ENCODE data around the gene SCAI.
"Not testable (repeated sequence)": the region's sequence is repeated elsewhere in the genome, so short reads cannot be mapped to it uniquely, and the experiment has no call there.

The SCAI gene

GRCh38 chr9:125143377-125144090 is at the start of gene SCAI:
Gene SCAI (minus strand): TSS chr9:125143528. CDS start chr9:125143437, 91 bp downstream.
- peak; percentile 95 for DNase-seq

DNA sequence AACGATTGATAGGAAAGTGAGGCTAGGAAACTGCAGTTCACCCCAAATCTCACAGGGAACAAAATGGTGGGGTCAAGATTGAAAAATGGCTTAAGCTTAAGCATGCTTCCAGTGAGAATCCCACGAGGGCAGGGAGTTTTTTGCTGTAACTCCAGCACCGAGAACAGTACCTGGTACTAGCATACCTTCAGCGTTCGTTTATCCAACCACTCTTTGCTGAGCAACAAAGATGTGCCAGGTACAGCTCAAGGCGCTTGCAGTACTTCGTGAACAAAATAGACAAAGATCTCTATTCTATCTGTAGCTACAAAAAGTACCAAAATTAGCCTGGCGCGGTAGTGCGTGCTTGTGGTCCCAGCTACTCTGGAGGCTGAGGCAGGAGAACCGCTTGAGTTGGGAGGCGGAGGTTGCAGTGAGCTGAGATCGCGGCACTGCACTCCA is 47.1 kb upstream of the SCAI start:
- DNase-seq = no peak

DNA sequence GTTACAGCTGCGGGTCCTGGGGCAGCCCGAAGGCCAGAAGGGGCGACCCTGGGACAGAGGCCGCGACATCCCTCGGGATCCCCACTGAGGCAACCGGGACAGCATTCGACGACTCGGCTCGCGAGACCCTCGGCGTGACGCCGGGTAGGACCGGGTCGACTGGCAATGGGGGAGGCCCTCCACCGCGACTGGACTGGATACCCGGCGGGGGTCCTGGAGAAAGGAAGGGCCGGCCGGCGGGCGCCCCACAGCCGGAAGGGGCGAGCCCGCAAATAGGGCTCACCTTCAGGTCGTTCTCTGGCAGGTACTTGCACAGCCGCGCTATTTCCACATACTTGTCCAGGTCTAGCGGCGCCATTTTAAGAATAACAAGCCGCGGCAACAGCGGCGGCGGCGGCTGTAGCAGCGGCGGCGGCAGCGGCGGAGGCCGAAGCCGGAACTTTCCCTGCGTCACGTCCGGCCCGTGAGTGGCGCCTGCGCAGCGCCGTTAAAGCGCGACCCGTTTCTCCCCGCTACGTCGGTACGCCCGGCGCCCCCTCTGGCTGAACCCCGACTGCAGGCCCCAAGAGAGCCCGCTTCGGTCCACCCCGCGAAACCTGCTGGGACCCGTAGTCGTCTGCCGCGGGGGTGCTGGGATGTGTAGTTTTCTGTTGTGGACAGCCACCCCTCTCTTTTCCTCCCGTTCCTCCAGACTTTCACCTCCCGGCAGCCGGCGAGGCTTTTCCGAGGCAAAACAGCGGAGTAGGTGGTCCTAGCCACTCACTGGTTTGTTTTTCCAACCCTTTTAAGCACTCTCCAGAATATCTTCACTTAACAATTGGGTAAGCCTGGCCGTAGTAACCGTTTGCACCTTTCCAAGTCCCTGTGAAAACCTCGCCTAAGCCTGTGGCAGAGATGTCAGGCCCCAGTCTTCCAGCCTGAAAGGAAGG is 46.3 kb upstream of the SCAI start, which contains the start of gene PPP6C:
Gene PPP6C (minus strand): TSS at position 443 of the 929 bp plus-strand sequence. CDS start 85 bp downstream, at position 358.
- DNase-seq = peak; percentile 96

DNA sequence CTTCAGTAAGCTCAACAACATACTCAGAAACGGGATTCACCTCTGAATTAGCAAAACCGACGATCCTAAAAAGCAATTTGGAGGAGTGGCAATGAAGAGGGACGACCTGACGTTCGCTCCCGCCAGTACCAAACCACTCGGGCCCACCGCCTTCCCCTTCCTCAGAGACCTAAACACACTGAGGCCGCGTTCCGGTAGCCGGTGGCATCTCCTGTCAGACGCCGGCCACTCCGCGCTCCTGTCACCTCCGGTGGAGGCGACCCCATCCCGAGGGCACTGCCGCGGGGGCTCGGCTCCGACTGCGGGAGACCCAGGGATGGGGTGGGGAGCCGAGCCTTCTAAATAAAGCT is 45.7 kb upstream of the SCAI start:
- peak; percentile 5 for DNase-seq

DNA sequence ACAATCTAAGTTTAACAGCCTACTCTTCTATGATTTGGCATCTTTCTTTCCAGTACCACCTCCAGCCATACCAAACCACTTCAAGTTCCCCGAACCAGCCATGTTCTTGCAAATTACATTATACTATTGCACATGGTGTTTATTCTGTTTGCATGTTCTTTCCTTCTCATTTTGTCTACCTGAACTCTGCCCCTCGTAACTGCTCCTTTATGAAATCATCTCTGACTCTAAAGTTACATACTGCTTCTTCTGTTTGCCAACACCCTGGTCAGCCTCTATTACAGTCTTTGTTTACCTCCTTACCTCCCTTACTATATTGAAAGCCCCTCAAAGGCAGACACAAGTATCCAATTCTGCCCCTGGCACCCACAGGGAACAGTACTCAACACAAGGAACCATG is 40.2 kb upstream of the SCAI start:
- DNase-seq = no peak

GRCh38 chr9:125183054-125183453 is 39.7 kb upstream of the SCAI start:
- DNase-seq = no peak

DNA sequence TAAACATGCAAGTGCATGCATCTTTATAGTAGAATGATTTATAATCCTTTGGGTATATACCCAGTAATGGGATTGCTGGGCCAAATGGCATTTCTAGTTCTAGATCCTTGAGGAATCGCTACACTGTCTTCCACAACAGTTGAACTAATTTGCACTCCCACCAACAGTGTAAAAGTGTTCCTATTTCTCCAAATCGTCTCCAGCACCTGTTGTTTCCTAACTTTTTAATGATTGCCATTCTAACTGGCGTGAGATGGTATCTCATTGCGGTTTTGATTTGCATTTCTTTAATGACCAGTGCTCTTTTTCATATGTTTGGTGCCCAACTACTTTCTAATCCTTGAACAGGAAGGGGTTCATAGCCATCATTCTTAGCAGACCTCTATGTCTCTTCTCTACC is 38.4 kb upstream of the SCAI start:
- not testable (repeated sequence) for DNase-seq

GRCh38 chr9:125180876-125181275 is 37.5 kb upstream of the SCAI start:
- DNase-seq = no peak

GRCh38 chr9:125179776-125180175 is 36.4 kb upstream of the SCAI start:
- DNase-seq = not testable (repeated sequence)

DNA sequence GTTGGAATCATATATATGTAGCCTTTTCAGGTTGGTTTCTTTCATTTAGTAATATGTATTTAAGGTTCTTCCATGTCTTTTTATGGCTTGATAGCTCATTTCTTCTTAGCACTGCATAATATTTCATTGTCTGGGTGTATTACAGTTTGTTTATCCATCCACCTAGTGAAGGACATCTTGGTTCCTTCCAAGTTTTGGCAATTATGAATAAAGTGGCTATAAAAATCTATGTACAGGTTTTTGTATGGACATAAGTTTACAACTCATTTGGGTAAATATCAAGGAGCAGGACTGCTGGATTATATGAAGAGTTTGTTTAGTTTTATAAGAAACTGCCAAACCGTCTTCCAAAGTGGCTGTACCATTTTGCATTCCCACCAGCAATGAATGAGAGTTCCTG is 34.6 kb upstream of the SCAI start:
- no peak for DNase-seq

DNA sequence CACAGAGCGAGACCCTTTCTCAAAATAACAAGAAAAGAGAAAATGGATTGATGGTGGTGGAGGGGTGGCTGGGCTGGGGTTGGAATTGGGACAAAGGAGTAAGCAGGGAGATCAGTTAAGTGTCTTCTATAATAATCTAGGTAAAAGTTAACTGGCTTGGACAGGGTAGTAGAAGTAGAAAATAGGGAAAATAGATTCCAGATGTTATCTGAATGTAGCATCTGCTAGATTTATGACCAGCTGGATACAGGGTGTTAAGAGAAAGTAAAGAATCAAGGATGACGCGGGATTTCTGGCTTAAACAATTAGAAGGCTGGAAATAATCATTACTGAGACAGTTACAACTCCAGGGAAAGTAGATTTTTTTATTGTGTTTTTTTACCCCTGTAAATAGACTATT is 33.3 kb upstream of the SCAI start:
- DNase-seq = no peak

- no peak for DNase-seq
These were observed 28.9 kb upstream of the SCAI start for GRCh38 chr9:125172031-125172755.

DNA sequence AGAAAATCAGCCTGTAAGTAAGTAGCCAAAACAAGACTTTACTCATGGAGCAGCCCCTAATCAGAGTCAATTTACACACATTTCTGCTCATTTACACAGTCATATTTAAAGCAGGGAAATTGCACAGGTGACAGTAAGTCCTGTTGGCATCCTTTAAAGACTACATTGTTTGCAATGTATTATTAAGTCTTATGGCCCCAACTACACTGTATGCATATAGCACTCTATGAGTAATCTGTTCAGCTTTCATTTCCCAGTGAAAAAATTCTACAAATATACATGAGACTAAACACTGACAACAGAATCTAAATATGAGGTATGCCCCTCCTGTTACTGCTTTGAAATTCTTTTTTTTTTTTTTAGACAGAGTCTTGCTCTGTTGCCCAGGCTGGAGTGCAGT is 26.6 kb upstream of the SCAI start:
- DNase-seq = no peak

- no peak for DNase-seq
These were observed 23.4 kb upstream of the SCAI start for GRCh38 chr9:125166762-125167161.

DNA sequence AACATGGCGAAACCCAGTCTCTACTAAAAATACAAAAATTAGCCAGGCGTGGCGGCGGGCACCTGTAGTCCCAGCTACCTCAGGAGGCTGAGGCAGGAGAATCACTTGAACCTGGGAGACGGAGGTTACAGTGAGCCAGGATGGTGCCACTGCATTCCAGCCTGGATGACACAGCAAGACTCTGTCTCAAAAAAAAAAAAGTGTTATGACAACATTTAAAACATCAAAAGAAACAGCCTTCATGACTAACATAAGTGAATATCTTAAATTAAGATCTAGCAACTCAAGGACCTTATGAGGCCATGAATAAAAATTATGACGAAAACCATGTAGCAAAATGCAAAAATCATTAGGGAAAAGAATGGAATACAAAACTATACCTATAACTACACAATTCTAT is 19.6 kb upstream of the SCAI start:
- DNase-seq = not testable (repeated sequence)

DNA sequence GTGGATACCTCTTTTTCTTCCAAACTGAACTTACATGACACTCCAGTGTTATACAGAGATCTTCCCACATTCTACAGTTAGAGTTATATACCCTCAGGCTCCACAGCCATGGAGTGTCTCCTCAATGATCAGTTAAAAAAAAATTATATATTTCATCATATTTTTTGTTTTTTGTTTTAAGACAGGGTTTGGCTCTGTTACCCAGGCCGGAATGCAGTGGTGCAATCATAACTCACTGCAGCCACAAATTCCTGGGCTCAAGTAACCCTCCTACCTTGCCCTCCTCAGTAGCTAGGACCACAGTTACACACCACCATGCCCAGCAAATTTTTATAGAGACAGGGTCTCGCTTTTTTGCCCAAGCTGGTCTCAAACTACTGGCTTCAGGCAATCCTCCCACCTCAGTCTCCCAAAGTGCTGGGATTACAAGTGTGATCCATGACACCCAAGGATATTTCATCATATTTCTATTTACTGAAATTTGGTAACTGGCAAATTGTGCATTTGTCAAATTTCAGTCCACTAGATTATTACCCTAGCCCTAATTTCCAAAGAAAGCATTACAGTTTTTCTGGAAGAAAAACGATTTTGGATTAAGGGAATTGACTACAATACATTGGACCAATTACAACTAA is 18.1 kb upstream of the SCAI start:
- DNase-seq = no peak

DNA sequence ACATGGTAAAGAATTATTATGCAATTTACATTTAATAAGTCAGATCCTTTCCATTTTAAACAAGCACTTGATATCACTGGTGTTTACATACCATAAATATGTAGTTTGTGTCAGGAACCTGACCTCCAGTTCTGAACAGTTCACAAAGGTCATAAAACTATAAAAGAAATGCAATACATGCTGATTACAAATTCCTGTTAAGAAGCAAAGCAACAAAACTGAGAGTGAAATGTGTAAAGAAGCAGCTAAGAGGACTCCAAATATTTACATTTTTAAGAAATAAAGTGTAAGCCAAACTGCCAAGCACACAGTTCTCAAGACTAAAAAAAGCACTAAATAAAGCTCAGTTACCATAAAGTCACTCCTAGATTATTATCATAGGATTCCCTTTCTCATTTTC is 17.4 kb upstream of the SCAI start:
- no peak for DNase-seq

- DNase-seq = no peak
These were observed 13.2 kb upstream of the SCAI start for GRCh38 chr9:125156551-125156950.

- no peak for DNase-seq
These were observed 10.5 kb upstream of the SCAI start for GRCh38 chr9:125153712-125154367.

- no peak for DNase-seq
These were observed 8.4 kb upstream of the SCAI start for GRCh38 chr9:125151730-125152129.

DNA sequence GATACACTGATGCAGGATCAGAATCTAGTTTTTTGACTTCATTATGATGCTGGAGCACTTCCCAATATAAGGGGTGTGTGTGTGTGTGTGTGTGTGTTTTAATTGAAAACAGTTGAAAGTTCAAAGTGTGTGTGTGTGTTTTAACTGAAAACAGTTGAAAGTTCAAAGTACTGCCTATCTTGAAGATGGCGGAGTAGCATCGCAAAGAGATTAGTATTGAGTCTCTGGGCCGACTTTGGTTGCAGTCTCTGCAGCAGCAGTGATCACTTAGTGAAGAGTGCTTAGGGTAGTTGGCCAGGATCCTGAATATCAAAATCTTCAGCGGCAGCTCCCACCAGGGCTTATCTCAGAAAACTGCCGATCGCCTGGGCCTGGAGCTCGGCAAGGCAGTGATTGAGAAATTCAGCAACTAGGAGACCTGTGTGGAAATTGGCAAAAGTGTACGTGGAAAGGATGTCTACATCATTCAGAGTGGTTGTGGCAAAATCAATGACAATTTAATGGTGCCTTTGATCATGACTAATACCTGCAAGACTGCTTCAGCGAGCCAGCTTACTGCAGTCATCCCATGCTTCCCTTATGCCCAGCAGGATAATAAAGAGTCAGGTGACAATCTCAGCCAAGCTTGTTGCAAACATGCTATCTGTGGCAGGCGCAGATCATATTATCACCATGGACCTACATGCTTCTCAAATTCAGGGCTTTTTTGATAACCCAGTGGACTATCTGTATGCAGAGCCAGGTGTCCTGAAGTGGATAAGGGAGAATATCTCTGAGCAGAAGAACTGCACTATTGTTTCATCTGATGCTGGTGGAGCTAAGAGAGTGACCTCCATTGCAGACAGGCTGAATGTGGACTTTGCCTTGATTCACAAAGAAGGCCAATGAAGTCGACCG is 7.3 kb upstream of the SCAI start:
- DNase-seq = no peak

All from activated T-cell treated with anti-CD3 and anti-CD28 coated beads for 4 hours (primary cell).